ENCODE data around the gene ZNF516.

The ZNF516 gene

GRCh38 chr18:76498064-76498463 is 3.0 kb upstream of the ZNF516 start:
- H4K91ac ChIP-seq (ENCODE audit: low read depth, low read length, poor library complexity), result no peak overlapping the region
- H3K4me2 ChIP-seq (ENCODE audit: insufficient read depth, low read length, poor library complexity, severe bottlenecking), result no peak overlapping the region
- H3K14ac ChIP-seq (ENCODE audit: low read length), result no peak overlapping the region
- H3K4me3 ChIP-seq (ENCODE audit: low read length in 2 of 2), result no peak overlapping the region
- H2BK15ac ChIP-seq (ENCODE audit: low read length), result no peak overlapping the region
- no peak overlapping the region for H3K27ac ChIP-seq (replicated peaks; ENCODE audit: low read length)
- no peak overlapping the region for H3K4ac ChIP-seq (ENCODE audit: low read length)
- H3K79me1 ChIP-seq (ENCODE audit: low read depth, low read length), result peaks cover 2% of the 10 kb centered on the region
- no peak overlapping the region for H2BK5ac ChIP-seq (ENCODE audit: low read length)
- no peak overlapping the region for H3K9ac ChIP-seq (ENCODE audit: low read depth, low read length, poor library complexity)
- no peaks in the 10 kb centered on the region for H3K27me3 ChIP-seq (ENCODE audit: control insufficient read depth in 3 of 3, insufficient read depth in 3 of 3, low read depth in 1 of 3, low read length in 3 of 3)
- no peak overlapping the region for H2BK120ac ChIP-seq (ENCODE audit: low read depth, low read length)
- H4K8ac ChIP-seq (ENCODE audit: low read depth, low read length), result no peak overlapping the region
- WGBS, 2 donors (ENCODE audit: extremely low coverage in 2 of 2, insufficient read length in 2 of 2, insufficient replicate concordance in 1 of 2), result no CpG with 5 or more reads among the region's 6 CpGs
- no peak for DNase-seq (ENCODE audit: low spot score)
- H3K23ac ChIP-seq (ENCODE audit: low read depth, low read length, poor library complexity), result no peak overlapping the region
- peaks cover 8 to 19% of the 10 kb centered on the region in 2 donors for H3K4me1 ChIP-seq (ENCODE audit: control insufficient read depth in 2 of 2, insufficient read depth in 1 of 2, low read depth in 1 of 2, low read length in 2 of 2)
- no peak overlapping the region for H2AK5ac ChIP-seq (ENCODE audit: low read depth, low read length)
- no peaks in the 10 kb centered on the region for H3K36me3 ChIP-seq (replicated peaks in 1 of 2; ENCODE audit: control insufficient read depth in 2 of 2, insufficient read depth in 2 of 2, low read length in 2 of 2)
- no peaks in the 10 kb centered on the region for H3K9me3 ChIP-seq (replicated peaks in 1 of 2; ENCODE audit: control insufficient read depth in 2 of 2, insufficient read depth in 1 of 2, low read depth in 1 of 2, low read length in 2 of 2)
- no peak overlapping the region for H3K18ac ChIP-seq (ENCODE audit: low read length)
- H2BK12ac ChIP-seq (ENCODE audit: low read length), result no peak overlapping the region
- H2AFZ ChIP-seq (ENCODE audit: low read length), result no peak overlapping the region

DNA sequence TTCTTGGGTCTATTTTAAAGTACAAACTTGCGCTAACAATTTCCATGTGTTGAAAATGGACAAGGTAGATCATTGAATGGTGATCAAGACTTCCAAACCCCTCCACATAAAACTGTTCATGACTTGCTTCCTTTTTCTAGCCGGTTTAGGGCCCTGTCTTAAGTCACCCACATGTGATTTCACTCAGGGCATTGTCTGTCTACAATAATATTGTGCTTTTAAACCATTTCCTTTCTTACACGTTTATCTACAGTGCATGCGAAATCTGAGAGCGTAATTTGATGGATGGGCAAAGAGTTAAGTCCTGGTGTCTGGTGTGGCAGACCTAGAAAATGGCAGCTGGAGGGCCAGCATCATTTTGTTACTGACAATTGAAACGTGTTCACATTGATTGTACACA is 2.0 kb upstream of the ZNF516 start:
- H3K4me3 ChIP-seq (ENCODE audit: low read length in 2 of 2), result peak overlapping the region in 1 of 2 donors; percentile 76
- H3K18ac ChIP-seq (ENCODE audit: low read length), result no peak overlapping the region
- H2BK12ac ChIP-seq (ENCODE audit: low read length), result no peak overlapping the region
- no peak overlapping the region for H2AFZ ChIP-seq (ENCODE audit: low read length)
- H3K9me3 ChIP-seq (replicated peaks in 1 of 2; ENCODE audit: control insufficient read depth in 2 of 2, insufficient read depth in 1 of 2, low read depth in 1 of 2, low read length in 2 of 2), result no peaks in the 10 kb centered on the region
- H3K27me3 ChIP-seq (ENCODE audit: control insufficient read depth in 3 of 3, insufficient read depth in 3 of 3, low read depth in 1 of 3, low read length in 3 of 3), result no peaks in the 10 kb centered on the region
- H3K36me3 ChIP-seq (replicated peaks in 1 of 2; ENCODE audit: control insufficient read depth in 2 of 2, insufficient read depth in 2 of 2, low read length in 2 of 2), result no peaks in the 10 kb centered on the region
- H3K4me2 ChIP-seq (ENCODE audit: insufficient read depth, low read length, poor library complexity, severe bottlenecking), result no peak overlapping the region
- DNase-seq (ENCODE audit: low spot score), result no peak
- H3K14ac ChIP-seq (ENCODE audit: low read length), result no peak overlapping the region
- no peak overlapping the region for H2BK15ac ChIP-seq (ENCODE audit: low read length)
- H2BK120ac ChIP-seq (ENCODE audit: low read depth, low read length), result no peak overlapping the region
- no CpG with 5 or more reads among the region's 6 CpGs for WGBS, 2 donors (ENCODE audit: extremely low coverage in 2 of 2, insufficient read length in 2 of 2, insufficient replicate concordance in 1 of 2)
- peaks cover 10 to 16% of the 10 kb centered on the region in 2 donors for H3K4me1 ChIP-seq (ENCODE audit: control insufficient read depth in 2 of 2, insufficient read depth in 1 of 2, low read depth in 1 of 2, low read length in 2 of 2)
- no peak overlapping the region for H4K8ac ChIP-seq (ENCODE audit: low read depth, low read length)
- no peak overlapping the region for H2BK5ac ChIP-seq (ENCODE audit: low read length)
- no peak overlapping the region for H2AK5ac ChIP-seq (ENCODE audit: low read depth, low read length)
- H4K91ac ChIP-seq (ENCODE audit: low read depth, low read length, poor library complexity), result no peak overlapping the region
- H3K23ac ChIP-seq (ENCODE audit: low read depth, low read length, poor library complexity), result no peak overlapping the region
- no peak overlapping the region for H3K27ac ChIP-seq (replicated peaks; ENCODE audit: low read length)
- no peak overlapping the region for H3K4ac ChIP-seq (ENCODE audit: low read length)
- H3K9ac ChIP-seq (ENCODE audit: low read depth, low read length, poor library complexity), result no peak overlapping the region
- peaks cover 2% of the 10 kb centered on the region for H3K79me1 ChIP-seq (ENCODE audit: low read depth, low read length)

DNA sequence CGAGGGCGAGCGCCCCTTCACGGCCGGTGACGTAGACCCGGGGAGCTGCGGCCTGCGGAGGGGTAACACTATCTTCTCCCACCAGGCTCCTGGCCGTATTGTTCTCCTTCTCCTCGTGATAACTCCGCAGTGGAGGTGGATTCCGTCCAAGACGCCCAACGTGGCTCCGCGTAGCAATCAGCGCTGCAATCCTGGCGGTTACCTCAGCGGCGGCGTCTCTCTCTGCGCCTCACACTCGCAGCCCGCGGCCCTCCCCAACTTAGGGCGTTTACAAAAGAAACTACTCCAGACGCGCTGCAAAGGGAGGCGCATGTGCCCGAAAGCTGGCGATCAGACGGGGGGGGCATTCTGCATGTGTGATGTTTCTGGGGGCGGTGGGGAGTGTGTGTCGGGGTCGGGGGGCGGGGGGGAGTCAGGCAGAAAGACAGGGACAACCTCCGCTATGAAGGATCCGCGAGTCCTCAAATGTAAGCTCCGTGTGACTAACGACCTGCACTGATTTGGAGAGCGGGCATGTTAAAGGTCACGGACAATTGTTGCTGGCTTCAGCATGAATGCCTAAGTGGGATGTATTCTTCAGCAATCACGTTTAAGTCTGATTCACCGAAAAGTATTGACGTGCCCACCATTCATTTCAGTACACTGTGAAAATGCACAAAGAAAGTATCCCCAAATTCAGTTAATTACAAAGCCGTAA is 1.3 kb upstream of the ZNF516 start:
- H3K14ac ChIP-seq (ENCODE audit: low read length), result no peak overlapping the region
- H4K91ac ChIP-seq (ENCODE audit: low read depth, low read length, poor library complexity), result no peak overlapping the region
- H3K79me1 ChIP-seq (ENCODE audit: low read depth, low read length), result peaks cover 2% of the 10 kb centered on the region
- no CpG with 5 or more reads among the region's 48 CpGs for WGBS, 2 donors (ENCODE audit: extremely low coverage in 2 of 2, insufficient read length in 2 of 2, insufficient replicate concordance in 1 of 2)
- peak overlapping the region; percentile 89 for H3K18ac ChIP-seq (ENCODE audit: low read length)
- H2BK120ac ChIP-seq (ENCODE audit: low read depth, low read length), result no peak overlapping the region
- no peak overlapping the region for H3K23ac ChIP-seq (ENCODE audit: low read depth, low read length, poor library complexity)
- no peaks in the 10 kb centered on the region for H3K36me3 ChIP-seq (replicated peaks in 1 of 2; ENCODE audit: control insufficient read depth in 2 of 2, insufficient read depth in 2 of 2, low read length in 2 of 2)
- peak overlapping the region; percentile 94 for H2BK5ac ChIP-seq (ENCODE audit: low read length)
- peak overlapping the region; percentile 87 for H2AFZ ChIP-seq (ENCODE audit: low read length)
- no peaks in the 10 kb centered on the region for H3K27me3 ChIP-seq (ENCODE audit: control insufficient read depth in 3 of 3, insufficient read depth in 3 of 3, low read depth in 1 of 3, low read length in 3 of 3)
- H3K9me3 ChIP-seq (replicated peaks in 1 of 2; ENCODE audit: control insufficient read depth in 2 of 2, insufficient read depth in 1 of 2, low read depth in 1 of 2, low read length in 2 of 2), result no peaks in the 10 kb centered on the region
- H2AK5ac ChIP-seq (ENCODE audit: low read depth, low read length), result peak overlapping the region; percentile 23
- no peak overlapping the region for H3K4ac ChIP-seq (ENCODE audit: low read length)
- peaks cover 10 to 16% of the 10 kb centered on the region in 2 donors for H3K4me1 ChIP-seq (ENCODE audit: control insufficient read depth in 2 of 2, insufficient read depth in 1 of 2, low read depth in 1 of 2, low read length in 2 of 2)
- peak overlapping the region; percentile 76 to 79 for H3K4me3 ChIP-seq (ENCODE audit: low read length in 2 of 2)
- peak; percentile 70 for DNase-seq (ENCODE audit: low spot score)
- H4K8ac ChIP-seq (ENCODE audit: low read depth, low read length), result no peak overlapping the region
- peak overlapping the region; percentile 85 for H3K27ac ChIP-seq (replicated peaks; ENCODE audit: low read length)
- peak overlapping the region; percentile 85 for H3K4me2 ChIP-seq (ENCODE audit: insufficient read depth, low read length, poor library complexity, severe bottlenecking)
- no peak overlapping the region for H2BK15ac ChIP-seq (ENCODE audit: low read length)
- H2BK12ac ChIP-seq (ENCODE audit: low read length), result peak overlapping the region; percentile 24
- peak overlapping the region; percentile 85 for H3K9ac ChIP-seq (ENCODE audit: low read depth, low read length, poor library complexity)

DNA sequence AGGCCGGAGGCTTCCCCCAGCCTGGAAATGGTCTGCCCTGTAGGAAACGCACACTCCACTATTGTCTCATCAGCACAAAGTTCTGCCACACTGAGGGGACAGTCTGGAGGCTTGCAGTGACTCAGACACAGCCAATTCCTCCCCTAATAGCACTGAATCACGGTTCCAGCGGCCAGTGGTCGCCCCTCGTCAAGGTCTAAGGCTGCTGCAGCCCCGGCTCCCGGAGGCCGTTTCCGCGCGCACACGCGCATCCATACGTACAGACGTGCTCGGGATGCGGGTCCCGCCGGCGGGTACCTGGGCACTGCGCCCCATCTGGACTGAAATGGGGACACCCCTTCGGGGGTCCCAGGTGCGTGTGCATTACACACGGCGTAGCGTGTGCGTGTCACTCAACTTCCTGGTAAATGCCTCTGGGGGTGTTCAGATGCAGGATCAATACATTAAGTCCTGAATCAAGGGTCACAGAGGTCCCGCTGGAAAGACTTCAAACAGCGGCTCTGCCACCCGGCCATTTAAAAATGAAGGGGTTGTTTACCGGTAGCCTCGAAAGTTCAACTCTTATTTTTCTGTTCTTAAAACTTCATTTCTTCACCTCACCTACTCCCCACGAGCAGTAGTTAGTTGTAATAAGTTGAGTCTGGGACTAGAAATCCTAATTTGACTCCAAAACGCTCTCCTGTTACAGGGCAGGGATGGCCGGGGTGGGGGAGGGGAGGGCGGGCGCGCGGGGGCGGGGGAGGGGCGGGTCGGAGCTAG is 572 bp upstream of the ZNF516 start:
- Histone ChIP-seq H2BK15ac (ENCODE audit: low read length) (peak overlapping the region; percentile 90), H3K9me3 (replicated peaks in 1 of 2; ENCODE audit: control insufficient read depth in 2 of 2, insufficient read depth in 1 of 2, low read depth in 1 of 2, low read length in 2 of 2) (no peaks in the 10 kb centered on the region), H3K9ac (ENCODE audit: low read depth, low read length, poor library complexity) (peak overlapping the region; percentile 86), H3K4ac (ENCODE audit: low read length) (peak overlapping the region; percentile 97), H3K4me2 (ENCODE audit: insufficient read depth, low read length, poor library complexity, severe bottlenecking) (peak overlapping the region; percentile 85), H3K23ac (ENCODE audit: low read depth, low read length, poor library complexity) (no peak overlapping the region), H3K79me1 (ENCODE audit: low read depth, low read length) (peaks cover 2% of the 10 kb centered on the region), H2AK5ac (ENCODE audit: low read depth, low read length) (peak overlapping the region; percentile 85), H3K14ac (ENCODE audit: low read length) (peak overlapping the region; percentile 85), H2BK120ac (ENCODE audit: low read depth, low read length) (peak overlapping the region; percentile 61), H2BK5ac (ENCODE audit: low read length) (peak overlapping the region; percentile 98), H4K91ac (ENCODE audit: low read depth, low read length, poor library complexity) (peak overlapping the region; percentile 43), H3K4me1 (ENCODE audit: control insufficient read depth in 2 of 2, insufficient read depth in 1 of 2, low read depth in 1 of 2, low read length in 2 of 2) (peaks cover 10 to 16% of the 10 kb centered on the region in 2 donors), H4K8ac (ENCODE audit: low read depth, low read length) (no peak overlapping the region), H3K36me3 (replicated peaks in 1 of 2; ENCODE audit: control insufficient read depth in 2 of 2, insufficient read depth in 2 of 2, low read length in 2 of 2) (no peaks in the 10 kb centered on the region), H3K18ac (ENCODE audit: low read length) (peak overlapping the region; percentile 98), H2BK12ac (ENCODE audit: low read length) (no peak overlapping the region), H3K27ac (replicated peaks; ENCODE audit: low read length) (peak overlapping the region; percentile 96), H3K4me3 (ENCODE audit: low read length in 2 of 2) (peak overlapping the region; percentile 76 to 89), H3K27me3 (ENCODE audit: control insufficient read depth in 3 of 3, insufficient read depth in 3 of 3, low read depth in 1 of 3, low read length in 3 of 3) (no peaks in the 10 kb centered on the region), H2AFZ (ENCODE audit: low read length) (peak overlapping the region; percentile 87)
- peak; percentile 70 for DNase-seq (ENCODE audit: low spot score)
- WGBS, 2 donors (ENCODE audit: extremely low coverage in 2 of 2, insufficient read length in 2 of 2, insufficient replicate concordance in 1 of 2), result no CpG with 5 or more reads among the region's 43 CpGs

All from neuronal stem cell (in vitro differentiated cells).